ENCODE results near the gene VSTM2L. TPM values are rescaled to one million over a fixed set of nuclear protein-coding genes. Genes with fewer than 3 reads are reported as not detected.

Gene VSTM2L
- total RNA-seq, 3 donors from 2014 or later (not counting 1 experiment from before 2014, with no cell fraction given), result 0.18 TPM; not detected in 2

- intact Hi-C loops (cut with micrococcal nuclease), result no loop called here
- no peak for TF ChIP-seq CTCF (IDR thresholded peaks at IDR 0.05)
- peaks cover 0 to 4% of the 10 kb centered on the region in 2 donors for H3K4me1 Mint-ChIP-seq
- 95% methylated on average over 24 of the region's 24 CpGs for WGBS (ENCODE audit: insufficient coverage)
- H3K4me1 ChIP-seq (ENCODE audit: control insufficient read depth, insufficient read depth, low read length), result no peaks in the 10 kb centered on the region
- H3K4me3 Mint-ChIP-seq, result no peak overlapping the region
- H3K4me3 ChIP-seq (ENCODE audit: low read length), result no peak overlapping the region
- ATAC-seq, result no peak
- H3K27ac Mint-ChIP-seq, result no peak overlapping the region
- no peaks in the 10 kb centered on the region for H3K9me3 Mint-ChIP-seq
- no peaks in the 10 kb centered on the region for H3K27me3 Mint-ChIP-seq (ENCODE audit: low read depth in 2 of 2)
- H3K36me3 Mint-ChIP-seq, result peaks cover 5% of the 10 kb centered on the region
- no peak overlapping the region for H3K27ac ChIP-seq (ENCODE audit: low read length)
- H3K9me3 ChIP-seq (ENCODE audit: control insufficient read depth, insufficient read depth, low read length), result no peaks in the 10 kb centered on the region
- no peak for DNase-seq
- H3K36me3 ChIP-seq (ENCODE audit: control insufficient read depth, insufficient read depth, low read length), result peaks cover 23% of the 10 kb centered on the region
- H3K27me3 ChIP-seq (ENCODE audit: control insufficient read depth, insufficient read depth, low read length), result no peaks in the 10 kb centered on the region
Observed at GRCh38 chr20:37875460-37876175, 27.3 kb upstream of the VSTM2L start.

- Histone ChIP-seq H3K27me3 (ENCODE audit: control insufficient read depth, insufficient read depth, low read length) (no peaks in the 10 kb centered on the region), H3K4me3 (ENCODE audit: low read length) (no peak overlapping the region), H3K27ac (ENCODE audit: low read length) (no peak overlapping the region), H3K4me1 (ENCODE audit: control insufficient read depth, insufficient read depth, low read length) (no peaks in the 10 kb centered on the region), H3K36me3 (ENCODE audit: control insufficient read depth, insufficient read depth, low read length) (peaks cover 11% of the 10 kb centered on the region), H3K9me3 (ENCODE audit: control insufficient read depth, insufficient read depth, low read length) (no peaks in the 10 kb centered on the region)
- ATAC-seq (no peak), DNase-seq (no peak)
- Mint-ChIP-seq H3K27me3 (ENCODE audit: low read depth in 2 of 2) (no peaks in the 10 kb centered on the region), H3K4me3 (no peak overlapping the region), H3K36me3 (no peaks in the 10 kb centered on the region), H3K27ac (no peak overlapping the region), H3K4me1 (no peaks in the 10 kb centered on the region), H3K9me3 (no peaks in the 10 kb centered on the region)
- WGBS (ENCODE audit: insufficient coverage), result 89% methylated on average over 7 of the region's 7 CpGs
- intact Hi-C loops (cut with micrococcal nuclease), result no loop called here
- no peak for TF ChIP-seq CTCF (IDR thresholded peaks at IDR 0.05)
Observed at GRCh38 chr20:37876863-37877262, 26.1 kb upstream of the VSTM2L start.

GRCh38 chr20:37877832-37878772, 24.8 kb upstream of the VSTM2L start:
- Histone ChIP-seq H3K27ac (ENCODE audit: low read length) (no peak overlapping the region), H3K4me1 (ENCODE audit: control insufficient read depth, insufficient read depth, low read length) (no peaks in the 10 kb centered on the region), H3K27me3 (ENCODE audit: control insufficient read depth, insufficient read depth, low read length) (no peaks in the 10 kb centered on the region), H3K4me3 (ENCODE audit: low read length) (no peak overlapping the region), H3K36me3 (ENCODE audit: control insufficient read depth, insufficient read depth, low read length) (peaks cover 8% of the 10 kb centered on the region), H3K9me3 (ENCODE audit: control insufficient read depth, insufficient read depth, low read length) (no peaks in the 10 kb centered on the region)
- intact Hi-C loops (cut with micrococcal nuclease), result no loop called here
- Mint-ChIP-seq H3K36me3 (no peaks in the 10 kb centered on the region), H3K4me1 (no peaks in the 10 kb centered on the region), H3K9me3 (no peaks in the 10 kb centered on the region), H3K27ac (no peak overlapping the region), H3K4me3 (no peak overlapping the region), H3K27me3 (ENCODE audit: low read depth in 2 of 2) (no peaks in the 10 kb centered on the region)
- DNase-seq, result no peak
- 90% methylated on average over 20 of the region's 20 CpGs for WGBS (ENCODE audit: insufficient coverage)
- no peak for TF ChIP-seq CTCF (IDR thresholded peaks at IDR 0.05)
- no peak for ATAC-seq
